ENCODE results near the gene BUB3.

- TF ChIP-seq CTCF (conservative IDR thresholded peaks at IDR 0.05 in 1 of 2, IDR thresholded peaks at IDR 0.05 in 1 of 2; ENCODE audit: extremely low read depth in 1 of 2, insufficient read depth in 1 of 2, low read depth in 1 of 2, low read length in 2 of 2) (no peak), EZH2 (IDR thresholded peaks at IDR 0.05; ENCODE audit: borderline replicate concordance, low read length) (no peak)
These were observed 15.1 kb upstream of the BUB3 start for GRCh38 chr10:123139165-123139520.

Data from mammary epithelial cell (primary cell).